ENCODE measurements around the gene OR7A10. TPM values are rescaled to one million over a fixed set of nuclear protein-coding genes. Genes with fewer than 3 reads are reported as not detected.

Gene OR7A10
- total and polyA plus RNA-seq, 10 donors: not detected

DNA sequence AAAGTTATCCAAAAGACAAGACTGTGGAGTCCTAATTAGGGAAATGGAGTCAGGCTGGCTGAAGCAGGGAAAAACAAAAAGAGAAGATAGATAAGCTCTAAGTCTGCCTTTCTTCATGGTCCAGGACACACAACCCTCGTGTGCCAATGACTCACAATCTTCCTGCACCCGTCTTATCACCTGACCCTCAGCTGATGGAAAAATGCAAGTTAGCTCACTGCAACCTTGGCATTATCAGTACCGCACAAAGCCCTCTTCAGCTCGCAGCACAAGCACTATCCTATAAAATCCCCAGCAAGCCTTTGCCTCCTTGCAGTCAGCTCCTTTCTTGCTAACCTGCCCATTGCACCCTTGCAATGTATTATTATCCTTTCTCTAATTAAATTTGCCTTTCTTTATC, 18.0 kb downstream of the OR7A10 start:
- H3K4me3 ChIP-seq: no peak overlapping the region
- no peak overlapping the region for H3K27ac ChIP-seq
- no peak for DNase-seq
- no peaks in the 10 kb centered on the region for H3K4me1 ChIP-seq
- H3K9me3 ChIP-seq: no peaks in the 10 kb centered on the region
- TF ChIP-seq, protein P1, sequence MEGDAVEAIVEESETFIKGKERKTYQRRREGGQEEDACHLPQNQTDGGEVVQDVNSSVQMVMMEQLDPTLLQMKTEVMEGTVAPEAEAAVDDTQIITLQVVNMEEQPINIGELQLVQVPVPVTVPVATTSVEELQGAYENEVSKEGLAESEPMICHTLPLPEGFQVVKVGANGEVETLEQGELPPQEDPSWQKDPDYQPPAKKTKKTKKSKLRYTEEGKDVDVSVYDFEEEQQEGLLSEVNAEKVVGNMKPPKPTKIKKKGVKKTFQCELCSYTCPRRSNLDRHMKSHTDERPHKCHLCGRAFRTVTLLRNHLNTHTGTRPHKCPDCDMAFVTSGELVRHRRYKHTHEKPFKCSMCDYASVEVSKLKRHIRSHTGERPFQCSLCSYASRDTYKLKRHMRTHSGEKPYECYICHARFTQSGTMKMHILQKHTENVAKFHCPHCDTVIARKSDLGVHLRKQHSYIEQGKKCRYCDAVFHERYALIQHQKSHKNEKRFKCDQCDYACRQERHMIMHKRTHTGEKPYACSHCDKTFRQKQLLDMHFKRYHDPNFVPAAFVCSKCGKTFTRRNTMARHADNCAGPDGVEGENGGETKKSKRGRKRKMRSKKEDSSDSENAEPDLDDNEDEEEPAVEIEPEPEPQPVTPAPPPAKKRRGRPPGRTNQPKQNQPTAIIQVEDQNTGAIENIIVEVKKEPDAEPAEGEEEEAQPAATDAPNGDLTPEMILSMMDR (IDR thresholded peaks at IDR 0.05 in 8 of 11, conservative IDR thresholded peaks at IDR 0.05 in 3 of 11): no peak
- TF ChIP-seq POLR2A (IDR thresholded peaks at IDR 0.05) (no peak), POLR2AphosphoS5 (IDR thresholded peaks at IDR 0.05) (no peak)
- H3K27me3 ChIP-seq (replicated peaks in 1 of 7): peaks cover 0 to 10% (median 0%) of the 10 kb centered on the region in 7 donors
- intact Hi-C loops (cut with DNase I; ENCODE audit: low total_unique reads): no loop called here
- 54 to 68% (median 56%) methylated on average over 4 of the region's 4 CpGs for WGBS, 5 donors
- no peaks in the 10 kb centered on the region for H3K36me3 ChIP-seq

- no peak for DNase-seq
- H3K36me3 ChIP-seq: no peaks in the 10 kb centered on the region
- TF ChIP-seq POLR2AphosphoS5 (IDR thresholded peaks at IDR 0.05): no peak
- TF ChIP-seq POLR2A (IDR thresholded peaks at IDR 0.05): no peak
- TF ChIP-seq, protein P1 (IDR thresholded peaks at IDR 0.05 in 8 of 11, conservative IDR thresholded peaks at IDR 0.05 in 3 of 11): no peak
- no peaks in the 10 kb centered on the region for H3K4me1 ChIP-seq
- intact Hi-C loops (cut with DNase I; ENCODE audit: low total_unique reads): no loop called here
- H3K9me3 ChIP-seq: no peaks in the 10 kb centered on the region
- no peak overlapping the region for H3K27ac ChIP-seq
- peaks cover 0 to 30% (median 3%) of the 10 kb centered on the region in 7 donors for H3K27me3 ChIP-seq (replicated peaks in 1 of 7)
- H3K4me3 ChIP-seq: no peak overlapping the region
- WGBS, 5 donors: 84 to 98% (median 91%) methylated on average over 2 of the region's 2 CpGs
Measured at GRCh38 chr19:14826006-14826405, 22.7 kb downstream of the OR7A10 start.

GRCh38 chr19:14821937-14822336, 26.8 kb downstream of the OR7A10 start:
- H3K4me1 ChIP-seq: no peaks in the 10 kb centered on the region
- H3K27ac ChIP-seq: no peak overlapping the region
- TF ChIP-seq POLR2A (IDR thresholded peaks at IDR 0.05) (no peak), POLR2AphosphoS5 (IDR thresholded peaks at IDR 0.05) (no peak)
- TF ChIP-seq, protein P1 (IDR thresholded peaks at IDR 0.05 in 8 of 11, conservative IDR thresholded peaks at IDR 0.05 in 3 of 11): no peak
- H3K36me3 ChIP-seq: no peaks in the 10 kb centered on the region
- DNase-seq: no peak
- intact Hi-C loops (cut with DNase I; ENCODE audit: low total_unique reads): no loop called here
- no peak overlapping the region for H3K4me3 ChIP-seq
- peaks cover 0 to 35% (median 3%) of the 10 kb centered on the region in 7 donors for H3K27me3 ChIP-seq (replicated peaks in 1 of 7)
- 29 to 43% (median 37%) methylated on average over 6 of the region's 6 CpGs for WGBS, 5 donors
- H3K9me3 ChIP-seq: peaks cover 0 to 6% (median 1%) of the 10 kb centered on the region in 8 donors

DNA sequence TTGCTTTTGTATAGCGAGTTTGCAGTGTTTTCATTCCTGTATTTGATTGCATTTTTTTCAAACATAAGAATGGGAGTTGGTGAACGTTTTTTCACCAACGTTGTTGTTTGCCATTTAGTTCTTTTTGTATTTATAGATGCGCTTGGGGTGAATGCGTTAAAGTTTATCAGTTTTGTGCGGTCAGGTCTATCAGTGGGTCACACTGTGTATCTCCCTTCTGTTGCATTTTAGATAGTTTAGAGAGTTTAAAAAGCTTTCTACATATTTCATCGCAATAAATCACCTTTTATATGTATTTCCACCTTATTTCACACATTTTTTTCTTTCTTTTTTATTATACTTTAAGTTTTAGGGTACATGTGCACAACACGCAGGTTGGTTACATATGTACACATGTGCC, 30.1 kb downstream of the OR7A10 start:
- DNase-seq: no peak
- Histone ChIP-seq H3K9me3 (peaks cover 0 to 7% (median 1%) of the 10 kb centered on the region in 8 donors), H3K27ac (no peak overlapping the region), H3K4me1 (no peaks in the 10 kb centered on the region), H3K4me3 (no peak overlapping the region), H3K36me3 (no peaks in the 10 kb centered on the region), H3K27me3 (replicated peaks in 1 of 7) (peaks cover 0 to 10% (median 0%) of the 10 kb centered on the region in 7 donors)
- intact Hi-C loops (cut with DNase I; ENCODE audit: low total_unique reads): no loop called here
- TF ChIP-seq, protein P1 (IDR thresholded peaks at IDR 0.05 in 8 of 11, conservative IDR thresholded peaks at IDR 0.05 in 3 of 11): no peak
- TF ChIP-seq POLR2A (IDR thresholded peaks at IDR 0.05) (no peak), POLR2AphosphoS5 (IDR thresholded peaks at IDR 0.05) (no peak)
- WGBS, 5 donors: 81 to 88% (median 86%) methylated on average over 8 of the region's 8 CpGs

All from spleen (tissue), 11 donors.